Activated CD8-positive, alpha-beta memory T cell treated with anti-CD3 and anti-CD28 coated beads, Interleukin-2, amount 50 U/mL, for 4 hours (primary cell): Measurements from ENCODE around the gene NDRG2.

Experiments
- DNase-seq: peaks from one replicate; pipeline ENCODE4 v3.0.0-alpha.2; 2020

Gene NDRG2

GRCh38 chr14:21024585-21025370 lies at the start of gene NDRG2:
Gene NDRG2 (minus strand): TSS chr14:21025061. CDS start chr14:21023315, 1,746 bp downstream.
- DNase-seq = peak; percentile 79

- DNase-seq = no peak
These were observed 49.1 kb upstream of the NDRG2 start for GRCh38 chr14:21073921-21074320.

GRCh38 chr14:21072781-21073339 lies 48.0 kb upstream of the NDRG2 start:
- DNase-seq = no peak

- no peak for DNase-seq
These were observed 47.2 kb upstream of the NDRG2 start for GRCh38 chr14:21072031-21072473.

GRCh38 chr14:21071225-21072030 lies 46.6 kb upstream of the NDRG2 start:
- no peak for DNase-seq

- no peak for DNase-seq
These were observed 45.9 kb upstream of the NDRG2 start for GRCh38 chr14:21070610-21071224.

- DNase-seq = no peak
These were observed 45.3 kb upstream of the NDRG2 start, which contains the start of gene ARHGEF40 for GRCh38 chr14:21070083-21070609. Gene ARHGEF40 (plus strand): TSS chr14:21070304. CDS start chr14:21070397, 93 bp downstream.

- no peak for DNase-seq
These were observed 44.7 kb upstream of the NDRG2 start for GRCh38 chr14:21069388-21070082.

- peak; percentile 54 for DNase-seq
These were observed 43.9 kb upstream of the NDRG2 start for GRCh38 chr14:21068521-21069387.

GRCh38 chr14:21066882-21067502 lies 42.1 kb upstream of the NDRG2 start:
- no peak for DNase-seq

GRCh38 chr14:21063479-21063878 lies 38.6 kb upstream of the NDRG2 start:
- no peak for DNase-seq

GRCh38 chr14:21061347-21061668 lies 36.4 kb upstream of the NDRG2 start:
- DNase-seq = no peak

- DNase-seq = no peak
These were observed 35.9 kb upstream of the NDRG2 start for GRCh38 chr14:21060614-21061346.

- no peak for DNase-seq
These were observed 35.2 kb upstream of the NDRG2 start for GRCh38 chr14:21059842-21060613.

GRCh38 chr14:21058903-21059302 lies 34.0 kb upstream of the NDRG2 start:
- no peak for DNase-seq

- no peak for DNase-seq
These were observed 33.2 kb upstream of the NDRG2 start, which contains the start of gene RNASE8 for GRCh38 chr14:21057803-21058675. Gene RNASE8 (plus strand): TSS chr14:21057822. CDS start chr14:21057893, 71 bp downstream.

GRCh38 chr14:21056520-21057163 lies 31.8 kb upstream of the NDRG2 start:
- DNase-seq = no peak
